Esophagus muscularis mucosa (tissue), 4 donors: ENCODE measurements around the gene DNAH7. TPM values are rescaled to one million over a fixed set of nuclear protein-coding genes. Genes with fewer than 3 reads are reported as not detected.

Experiments
- DNase-seq: peaks from one replicate; pipeline ENCODE4 v3.0.0-alpha.2; 2017; ENCODE audit errors: extremely low spot score
- H3K27ac ChIP-seq, 4 donors: fragments of 200-600 bp; sonication (generic); replicated peaks in 1 of 4; 1 replicate in 3 of 4; 2 replicates in 1 of 4; pipeline ENCODE4 v1.5.1; 2016 to 2019; ENCODE audit warnings: mild to moderate bottlenecking in 1 of 4
- H3K27me3 ChIP-seq, 4 donors: fragments of 200-600 bp; sonication (generic); one replicate each; pipeline versions ENCODE4 v1.5.1 to v1.6.0; 2016 to 2019
- H3K36me3 ChIP-seq, 4 donors: fragments of 200-600 bp; sonication (generic); one replicate each; pipeline ENCODE4 v1.5.1; 2016 to 2019
- H3K4me1 ChIP-seq, 4 donors: fragments of 200-600 bp; sonication (generic); one replicate each; pipeline ENCODE4 v1.5.1; 2016 to 2019
- H3K4me3 ChIP-seq, 4 donors: fragments of 200-600 bp; sonication (generic); 1 replicate in 2 of 4; 2 replicates in 2 of 4; pipeline ENCODE4 v1.5.1; 2016 to 2019; ENCODE audit warnings: mild to moderate bottlenecking in 4 of 4, moderate library complexity in 1 of 4
- H3K9me3 ChIP-seq, 4 donors: fragments of 200-600 bp; sonication (generic); 1 replicate in 3 of 4; 2 replicates in 1 of 4; pipeline ENCODE4 v1.5.1; 2016 to 2019
- CTCF ChIP-seq, 3 experiments: fragments of 200-600 bp in 2 of 3; fragments of 450-650 bp in 1 of 3; sonication (generic) in 2 of 3; IDR thresholded peaks; one replicate each; pipeline ENCODE4 v1.5.1; 2017 to 2019; ENCODE audit warnings: antibody characterized with exemption in 3 of 3, mild to moderate bottlenecking in 2 of 3, moderate library complexity in 1 of 3
- EP300 ChIP-seq: sonication (generic); formaldehyde crosslinking; IDR thresholded peaks from one replicate; pipeline ENCODE4 v1.6.1; 2017; ENCODE audit warnings: antibody characterized with exemption
- POLR2A ChIP-seq: fragments of 450-650 bp; IDR thresholded peaks from one replicate; pipeline ENCODE4 v1.6.1; 2017; ENCODE audit warnings: antibody characterized with exemption, moderate library complexity, mild to moderate bottlenecking, low read depth
- POLR2AphosphoS5 ChIP-seq, 2 donors: sonication (generic); formaldehyde crosslinking; IDR thresholded peaks; one replicate each; pipeline ENCODE4 v1.6.1; 2017; ENCODE audit warnings: antibody characterized with exemption in 2 of 2
- WGBS: methylation state at CpG from one replicate; pipeline ENCODE4 v1.1.5; 2018; 5-methylcytosine and 5-hydroxymethylcytosine counted together
- intact Hi-C: fragments of 100-400 bp; cut with DNase I; formaldehyde crosslinking; loops from one replicate; pipeline ENCODE4 v1.15.1; 2023
- total RNA-seq, 4 donors: library from RNA; depleted of rRNA; stranded (reverse); fragments of >200 nt; gene quantifications; one replicate each; pipeline versions ENCODE4 v1.1.0 to v1.2.1, GENCODE V29; 2016

The DNAH7 gene
- total RNA-seq, 4 donors from 2014 or later, result 0.39 to 0.98 (median 0.66) TPM

- Histone ChIP-seq H3K27ac (no peak overlapping the region), H3K4me1 (peaks cover 0 to 7% (median 4%) of the 10 kb centered on the region in 4 donors), H3K36me3 (no peaks in the 10 kb centered on the region), H3K9me3 (no peaks in the 10 kb centered on the region), H3K4me3 (no peak overlapping the region), H3K27me3 (no peaks in the 10 kb centered on the region)
- intact Hi-C loops, result no loop called here
- no peak for TF ChIP-seq EP300
- TF ChIP-seq POLR2AphosphoS5 (IDR thresholded peaks at IDR 0.05), result no peak
- no peak for TF ChIP-seq POLR2A
- no peak for TF ChIP-seq CTCF (IDR thresholded peaks at IDR 0.05)
- no peak for DNase-seq
- 22% methylated on average over 9 of the region's 9 CpGs for WGBS
These were observed 170.0 kb downstream of the DNAH7 start for GRCh38 chr2:195898505-195899191.

GRCh38 chr2:195891081-195891480 is 177.6 kb downstream of the DNAH7 start:
- TF ChIP-seq EP300 (no peak), POLR2AphosphoS5 (IDR thresholded peaks at IDR 0.05) (no peak), CTCF (IDR thresholded peaks at IDR 0.05) (no peak), POLR2A (no peak)
- 88% methylated on average over 2 of the region's 2 CpGs for WGBS
- Histone ChIP-seq H3K4me1 (no peaks in the 10 kb centered on the region), H3K27me3 (no peaks in the 10 kb centered on the region), H3K9me3 (no peaks in the 10 kb centered on the region), H3K36me3 (no peaks in the 10 kb centered on the region), H3K27ac (no peak overlapping the region), H3K4me3 (no peak overlapping the region)
- intact Hi-C loops, result no loop called here
- DNase-seq, result no peak

- 95% methylated on average over 4 of the region's 4 CpGs for WGBS
- Histone ChIP-seq H3K4me1 (no peaks in the 10 kb centered on the region), H3K9me3 (no peaks in the 10 kb centered on the region), H3K36me3 (no peaks in the 10 kb centered on the region), H3K27me3 (no peaks in the 10 kb centered on the region), H3K4me3 (no peak overlapping the region), H3K27ac (no peak overlapping the region)
- intact Hi-C loops, result no loop called here
- DNase-seq, result no peak
- TF ChIP-seq POLR2A (no peak), CTCF (IDR thresholded peaks at IDR 0.05) (no peak), POLR2AphosphoS5 (IDR thresholded peaks at IDR 0.05) (no peak), EP300 (no peak)
These were observed 189.5 kb downstream of the DNAH7 start for GRCh38 chr2:195879153-195879552.

GRCh38 chr2:195871326-195871725 is 197.3 kb downstream of the DNAH7 start:
- Histone ChIP-seq H3K27me3 (no peaks in the 10 kb centered on the region), H3K27ac (no peak overlapping the region), H3K36me3 (no peaks in the 10 kb centered on the region), H3K4me1 (no peaks in the 10 kb centered on the region), H3K9me3 (no peaks in the 10 kb centered on the region), H3K4me3 (no peak overlapping the region)
- intact Hi-C loops, result no loop called here
- DNase-seq, result no peak
- 99% methylated on average over 4 of the region's 4 CpGs for WGBS
- TF ChIP-seq POLR2A (no peak), POLR2AphosphoS5 (IDR thresholded peaks at IDR 0.05) (no peak), EP300 (no peak), CTCF (IDR thresholded peaks at IDR 0.05) (no peak)

GRCh38 chr2:195864316-195864715 is 204.3 kb downstream of the DNAH7 start:
- TF ChIP-seq EP300 (no peak), CTCF (IDR thresholded peaks at IDR 0.05) (no peak), POLR2AphosphoS5 (IDR thresholded peaks at IDR 0.05) (no peak), POLR2A (no peak)
- 97% methylated on average over 6 of the region's 6 CpGs for WGBS
- H3K4me3 ChIP-seq, result no peak overlapping the region
- H3K4me1 ChIP-seq, result no peaks in the 10 kb centered on the region
- DNase-seq, result no peak
- intact Hi-C loops, result no loop called here
- no peaks in the 10 kb centered on the region for H3K9me3 ChIP-seq
- no peaks in the 10 kb centered on the region for H3K27me3 ChIP-seq
- H3K27ac ChIP-seq, result no peak overlapping the region
- H3K36me3 ChIP-seq, result no peaks in the 10 kb centered on the region
